Neuron (in vitro differentiated cells): Measurements from ENCODE around the gene TLE3.

ENCODE experiments used
- H2AFZ ChIP-seq: one replicate; pipeline ENCODE4 v1.6.1; 2013; ENCODE audit warnings: low read depth, mild to moderate bottlenecking, inconsistent platforms, low read length, moderate library complexity
- H3K27me3 ChIP-seq: one replicate; pipeline ENCODE4 v1.6.1; 2013; ENCODE audit warnings: low read length; ENCODE audit not compliant: insufficient read depth
- H3K36me3 ChIP-seq: one replicate; pipeline ENCODE4 v1.6.1; 2013; ENCODE audit warnings: low read length; ENCODE audit not compliant: insufficient read depth
- H3K4me1 ChIP-seq: one replicate; pipeline ENCODE4 v1.6.1; 2013; ENCODE audit warnings: low read length; ENCODE audit not compliant: insufficient read depth
- H3K4me3 ChIP-seq: 2 replicates; pipeline ENCODE4 v1.5.1; 2013; ENCODE audit warnings: mild to moderate bottlenecking, low read length, moderate library complexity
- H3K9me3 ChIP-seq: one replicate; pipeline ENCODE4 v1.6.1; 2013; ENCODE audit warnings: low read length

TLE3 gene

DNA sequence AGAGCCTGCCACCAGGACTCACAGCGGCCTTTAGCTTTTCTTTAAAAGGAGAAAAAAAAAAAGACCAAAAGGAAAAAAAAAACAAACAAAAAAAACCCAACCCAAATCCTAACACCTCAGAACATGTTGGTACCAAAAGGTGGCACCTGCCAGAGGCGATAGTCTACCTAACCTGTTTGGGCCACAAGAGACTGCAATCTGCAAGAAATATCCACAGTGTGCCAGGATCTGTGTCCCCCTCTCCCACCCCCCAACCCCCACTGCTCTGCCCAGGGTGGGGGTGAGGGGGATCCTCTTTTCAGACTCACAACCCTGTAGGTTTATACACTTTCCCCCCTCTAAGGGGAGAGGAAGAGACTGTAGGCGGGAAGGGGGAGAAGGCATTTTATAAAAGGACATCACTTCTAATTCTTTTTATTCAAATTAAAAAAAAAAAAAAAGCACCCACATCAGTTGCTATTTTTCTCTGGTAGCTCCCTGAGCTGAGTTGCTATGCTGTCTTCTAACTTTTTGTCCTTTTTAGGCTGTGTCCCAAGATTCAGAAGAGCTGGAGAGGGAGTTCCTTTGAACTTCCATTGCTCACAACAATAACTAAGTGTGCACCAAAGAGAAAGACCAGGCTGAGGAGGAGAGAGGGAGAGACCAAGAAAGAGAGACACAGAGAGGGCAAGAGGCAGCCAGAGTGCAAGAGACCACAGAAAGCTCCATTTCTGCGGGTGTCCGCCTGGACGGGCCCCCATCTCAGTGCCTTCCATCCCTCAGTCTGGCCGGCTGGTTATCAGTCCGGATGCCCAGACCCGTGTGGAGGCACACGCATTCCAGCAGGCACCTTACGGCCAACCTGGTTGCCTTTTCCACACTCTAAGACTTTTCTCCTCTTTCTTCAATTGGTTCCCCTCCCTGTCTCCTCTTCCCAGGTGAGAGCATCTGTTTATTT is 48.9 kb downstream of the TLE3 start:
- Histone ChIP-seq H3K36me3 (peaks cover 48% of the 10 kb centered on the region), H3K4me3 (no peak overlapping the region)

GRCh38 chr15:70048198-70048565 is 49.5 kb downstream of the TLE3 start:
- H3K4me1 ChIP-seq, result no peaks in the 10 kb centered on the region
- H3K9me3 ChIP-seq, result no peaks in the 10 kb centered on the region
- no peaks in the 10 kb centered on the region for H3K27me3 ChIP-seq
- H3K36me3 ChIP-seq, result peaks cover 41% of the 10 kb centered on the region
- H3K4me3 ChIP-seq, result no peak overlapping the region
- H2AFZ ChIP-seq, result no peak overlapping the region

More for the DNA sequence above, 48.9 kb downstream of the TLE3 start:
- Histone ChIP-seq H3K4me1 (no peaks in the 10 kb centered on the region), H2AFZ (no peak overlapping the region), H3K9me3 (no peaks in the 10 kb centered on the region), H3K27me3 (no peaks in the 10 kb centered on the region)

- Histone ChIP-seq H3K27me3 (no peaks in the 10 kb centered on the region), H2AFZ (no peak overlapping the region), H3K4me3 (no peak overlapping the region), H3K4me1 (no peaks in the 10 kb centered on the region), H3K36me3 (peaks cover 36% of the 10 kb centered on the region), H3K9me3 (no peaks in the 10 kb centered on the region)
Observed at GRCh38 chr15:70047386-70048197, 50.1 kb downstream of the TLE3 start.

GRCh38 chr15:70046679-70047369 is 50.9 kb downstream of the TLE3 start:
- Histone ChIP-seq H3K36me3 (peaks cover 31% of the 10 kb centered on the region), H3K9me3 (no peaks in the 10 kb centered on the region), H3K4me3 (no peak overlapping the region)

GRCh38 chr15:70045045-70045444 is 52.7 kb downstream of the TLE3 start:
- no peak overlapping the region for H2AFZ ChIP-seq
- no peaks in the 10 kb centered on the region for H3K9me3 ChIP-seq
- H3K4me3 ChIP-seq, result no peak overlapping the region
- H3K36me3 ChIP-seq, result peaks cover 13% of the 10 kb centered on the region
- H3K27me3 ChIP-seq, result no peaks in the 10 kb centered on the region
- no peaks in the 10 kb centered on the region for H3K4me1 ChIP-seq

More at GRCh38 chr15:70046679-70047369, 50.9 kb downstream of the TLE3 start:
- Histone ChIP-seq H3K27me3 (no peaks in the 10 kb centered on the region), H2AFZ (no peak overlapping the region), H3K4me1 (no peaks in the 10 kb centered on the region)

- H3K36me3 ChIP-seq, result peaks cover 7% of the 10 kb centered on the region
- no peaks in the 10 kb centered on the region for H3K27me3 ChIP-seq
- H3K9me3 ChIP-seq, result no peaks in the 10 kb centered on the region
- no peak overlapping the region for H3K4me3 ChIP-seq
- H2AFZ ChIP-seq, result no peak overlapping the region
- no peaks in the 10 kb centered on the region for H3K4me1 ChIP-seq
Observed at GRCh38 chr15:70044168-70044567, 53.5 kb downstream of the TLE3 start.

DNA sequence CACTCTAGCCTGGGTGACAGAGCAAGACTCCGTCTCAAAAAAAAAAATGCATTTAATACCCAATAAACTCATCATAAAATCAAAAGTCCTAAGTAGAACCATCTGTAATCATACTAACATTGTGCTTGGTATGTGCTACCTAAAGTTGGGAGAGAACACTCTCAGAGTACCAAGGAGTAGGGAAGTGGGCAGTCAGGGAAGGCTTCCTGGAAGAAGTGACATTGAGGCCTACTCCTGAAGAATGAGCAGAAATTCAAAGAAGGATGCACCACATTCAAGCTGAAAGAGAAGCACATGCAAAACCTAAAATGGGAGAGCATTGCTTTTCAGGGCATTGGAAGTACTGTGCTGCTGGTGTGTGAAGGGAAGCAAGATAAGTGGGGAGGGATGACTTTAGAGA is 54.1 kb downstream of the TLE3 start:
- H2AFZ ChIP-seq, result no peak overlapping the region
- no peaks in the 10 kb centered on the region for H3K9me3 ChIP-seq
- peaks cover 7% of the 10 kb centered on the region for H3K36me3 ChIP-seq
- H3K4me1 ChIP-seq, result no peaks in the 10 kb centered on the region
- no peaks in the 10 kb centered on the region for H3K27me3 ChIP-seq
- H3K4me3 ChIP-seq, result no peak overlapping the region

DNA sequence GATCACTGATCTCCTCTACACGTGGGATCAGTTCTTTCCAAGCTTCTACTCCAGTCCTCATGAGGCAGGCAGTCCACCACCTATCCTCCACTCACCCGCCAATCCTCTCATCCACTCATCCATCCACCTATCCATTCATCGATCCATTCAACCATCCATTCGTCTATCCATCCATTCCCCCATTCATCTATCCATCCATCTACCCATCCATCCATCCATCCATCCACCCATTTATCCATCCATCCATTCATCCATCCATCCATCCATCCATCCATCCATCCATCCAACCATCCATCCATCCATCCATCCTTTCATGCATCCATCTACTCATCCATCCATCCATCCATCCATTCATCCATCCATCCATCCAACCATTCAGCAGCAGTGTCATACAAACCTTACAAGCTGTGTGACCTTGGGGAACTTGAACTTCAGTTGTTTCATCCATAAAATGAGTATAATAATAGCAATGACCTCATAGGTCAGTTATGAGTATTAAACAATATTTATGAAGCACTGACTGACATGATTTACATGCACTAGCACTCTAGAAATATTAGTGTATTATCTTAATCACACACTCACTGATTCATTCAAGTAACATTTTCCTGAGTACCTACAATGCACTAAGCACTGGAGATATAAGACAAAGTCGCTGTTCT is 55.0 kb downstream of the TLE3 start:
- no peak overlapping the region for H3K4me3 ChIP-seq
- H3K27me3 ChIP-seq, result no peaks in the 10 kb centered on the region
- H3K9me3 ChIP-seq, result no peaks in the 10 kb centered on the region
- no peak overlapping the region for H2AFZ ChIP-seq
- H3K36me3 ChIP-seq, result peaks cover 2% of the 10 kb centered on the region
- H3K4me1 ChIP-seq, result no peaks in the 10 kb centered on the region

- Histone ChIP-seq H3K4me1 (no peaks in the 10 kb centered on the region), H3K4me3 (no peak overlapping the region), H3K36me3 (no peaks in the 10 kb centered on the region), H3K9me3 (no peaks in the 10 kb centered on the region), H2AFZ (no peak overlapping the region), H3K27me3 (peaks cover 11% of the 10 kb centered on the region)
Observed at GRCh38 chr15:70039917-70040316, 57.8 kb downstream of the TLE3 start.

GRCh38 chr15:70038730-70039392 is 58.9 kb downstream of the TLE3 start:
- Histone ChIP-seq H3K36me3 (no peaks in the 10 kb centered on the region), H3K27me3 (peaks cover 11% of the 10 kb centered on the region), H3K9me3 (no peaks in the 10 kb centered on the region), H3K4me3 (no peak overlapping the region), H3K4me1 (no peaks in the 10 kb centered on the region), H2AFZ (no peak overlapping the region)

DNA sequence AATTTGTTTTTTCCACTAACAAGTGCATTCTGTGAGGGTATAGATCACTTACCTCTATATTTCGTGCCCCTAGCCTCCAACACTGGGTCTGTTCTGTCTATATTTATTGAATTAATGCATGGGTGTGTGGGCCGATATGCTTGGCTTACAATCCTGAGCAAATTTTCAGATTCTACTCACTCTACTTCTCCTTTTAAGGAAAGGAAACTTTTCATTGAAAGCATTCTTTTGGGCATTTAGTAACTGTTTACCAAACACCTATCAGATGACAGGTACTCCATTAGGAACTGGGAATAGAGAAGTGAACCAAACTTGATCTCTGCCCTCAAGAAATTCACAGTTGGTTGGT is 60.5 kb downstream of the TLE3 start:
- H3K27me3 ChIP-seq, result peaks cover 11% of the 10 kb centered on the region
- no peak overlapping the region for H3K4me3 ChIP-seq
- H2AFZ ChIP-seq, result no peak overlapping the region
- H3K9me3 ChIP-seq, result no peaks in the 10 kb centered on the region
- H3K36me3 ChIP-seq, result no peaks in the 10 kb centered on the region
- peaks cover 6% of the 10 kb centered on the region for H3K4me1 ChIP-seq

DNA sequence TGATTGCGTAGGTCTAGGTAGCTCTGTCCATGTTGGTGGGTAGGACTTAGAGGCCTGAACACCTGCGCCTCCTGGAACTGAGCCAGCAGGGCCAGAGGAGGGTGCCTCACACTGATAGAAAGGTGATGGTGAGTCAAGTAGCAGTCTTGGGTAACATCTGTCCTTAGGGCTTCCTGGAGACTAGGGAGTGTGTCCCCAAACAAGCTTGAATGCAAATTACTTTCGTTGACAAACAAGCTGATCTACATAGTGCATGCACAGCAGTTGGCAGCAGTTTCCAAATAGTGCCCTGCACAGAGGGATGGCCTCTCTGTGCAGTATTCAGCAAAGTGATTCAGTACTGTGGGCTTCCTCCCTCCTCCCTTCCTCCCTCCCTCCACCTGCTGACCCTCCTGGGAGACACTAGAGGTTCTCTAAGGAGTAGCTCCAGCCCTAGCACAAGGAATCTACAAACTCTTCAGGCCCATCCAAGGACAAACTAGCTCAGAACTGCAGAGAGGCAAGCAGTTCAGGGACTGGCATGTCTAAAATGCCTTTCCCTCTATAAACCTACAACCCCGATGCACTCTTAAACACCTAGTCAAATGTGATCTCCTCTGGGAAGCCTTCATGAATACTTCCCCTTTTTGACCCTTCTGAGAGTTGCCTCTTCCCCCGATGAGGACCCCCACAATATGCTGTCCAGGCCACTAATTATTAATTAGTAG is 61.0 kb downstream of the TLE3 start:
- Histone ChIP-seq H3K4me1 (peaks cover 6% of the 10 kb centered on the region), H3K36me3 (no peaks in the 10 kb centered on the region), H2AFZ (no peak overlapping the region), H3K9me3 (no peaks in the 10 kb centered on the region), H3K4me3 (no peak overlapping the region), H3K27me3 (peaks cover 11% of the 10 kb centered on the region)
